OCI-LY3 (cell line): ENCODE data around the gene LTV1.
"Not testable (repeated sequence)": the region's sequence is repeated elsewhere in the genome, so short reads cannot be mapped to it uniquely, and the experiment has no call there.

Experiments used
- H2AFZ ChIP-seq: fragments of 200-600, 300-600 bp; shearing (Covaris generic); 2 replicates; pipeline ENCODE4 v1.6.0; 2014; ENCODE audit warnings: antibody characterized with exemption, low read depth, low read length
- H3K27ac ChIP-seq: fragments of 200-600, 300-600 bp; sonication (generic); 2 replicates; pipeline ENCODE4 v1.5.1; 2014; ENCODE audit warnings: mild to moderate bottlenecking, low read length, moderate library complexity, mixed read lengths
- H3K27me3 ChIP-seq: fragments of 200-600, 300-600 bp; sonication (generic); 2 replicates; pipeline ENCODE4 v1.6.1; 2014; ENCODE audit warnings: low read depth, low read length, mixed read lengths
- H3K36me3 ChIP-seq: fragments of 200-600, 300-600 bp; sonication (generic); replicated peaks from 2 replicates; pipeline ENCODE3; 2014; ENCODE audit warnings: low read depth, low read length, mixed read lengths
- H3K4me1 ChIP-seq: fragments of 300-600, 200-600 bp; sonication (generic); 2 replicates; pipeline ENCODE4 v1.6.1; 2014; ENCODE audit warnings: low read length, mixed read lengths
- H3K4me2 ChIP-seq: fragments of 200-600, 300-600 bp; sonication (generic); 2 replicates; pipeline ENCODE4 v1.6.1; 2014; ENCODE audit warnings: low read length, mixed read lengths
- H3K4me3 ChIP-seq: fragments of 300-600, 200-600 bp; sonication (generic); 2 replicates; pipeline ENCODE4 v1.5.1; 2014; ENCODE audit warnings: antibody characterized with exemption, mild to moderate bottlenecking, low read length, moderate library complexity
- H3K79me2 ChIP-seq: fragments of 300-600, 200-600 bp; shearing (Covaris generic); 2 replicates; pipeline ENCODE4 v1.6.1; 2014; ENCODE audit warnings: mild to moderate bottlenecking, low read length, mixed read lengths
- H3K9ac ChIP-seq: fragments of 300-600, 200-600 bp; shearing (Covaris generic); 2 replicates; pipeline ENCODE4 v1.6.0; 2014; ENCODE audit warnings: mild to moderate bottlenecking, low read length, moderate library complexity
- H3K9me3 ChIP-seq: fragments of 200-600, 300-600 bp; shearing (Covaris generic); 2 replicates; pipeline ENCODE4 v1.6.1; 2014; ENCODE audit warnings: low read length, mixed read lengths; ENCODE audit not compliant: insufficient read depth
- H4K20me1 ChIP-seq: fragments of 200-600, 300-600 bp; sonication (generic); 2 replicates; pipeline ENCODE4 v1.6.1; 2016; ENCODE audit warnings: low read length, mixed read lengths; ENCODE audit not compliant: insufficient read depth
- EZH2phosphoT487 ChIP-seq: fragments of 200-600 bp; shearing (Covaris generic); IDR thresholded peaks from 2 replicates; pipeline ENCODE4 v1.6.1; 2018; ENCODE audit warnings: antibody characterized with exemption, mixed run types, low read depth
- TF ChIP-seq, protein P1 (sequence below): fragments of 200-600, 300-600 bp; sonication (generic); IDR thresholded peaks from 2 replicates; pipeline ENCODE4 v1.5.1; 2014; ENCODE audit warnings: antibody characterized with exemption, low read length, low read depth

LTV1 gene

DNA sequence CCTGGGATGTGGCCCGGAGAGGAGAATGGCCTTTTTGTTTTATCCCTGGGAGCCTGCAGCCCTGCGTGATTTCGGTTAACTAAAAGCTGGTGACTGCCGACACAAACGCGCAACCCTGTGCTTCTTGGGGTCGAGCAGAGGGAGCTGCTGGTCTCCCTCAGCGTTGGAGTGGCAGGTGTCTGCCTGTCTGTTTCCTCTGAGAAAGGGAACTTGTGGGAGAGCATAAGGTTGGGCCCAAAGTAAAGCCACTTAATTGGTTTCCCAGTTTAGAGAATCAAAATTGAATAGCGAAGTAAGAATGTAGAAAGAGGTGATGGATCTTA, 500 bp downstream of the LTV1 start:
- Histone ChIP-seq H3K79me2 (peaks cover 52% of the 10 kb centered on the region), H3K4me2 (peak overlapping the region; percentile 76), H3K4me3 (peak overlapping the region; percentile 95), H3K36me3 (peaks cover 34% of the 10 kb centered on the region), H3K4me1 (peaks cover 11% of the 10 kb centered on the region), H3K27me3 (no peaks in the 10 kb centered on the region), H3K9me3 (no peaks in the 10 kb centered on the region), H3K27ac (peak overlapping the region; percentile 22), H3K9ac (peak overlapping the region; percentile 92), H2AFZ (peak overlapping the region; percentile 51; the same call in 1 of the 2 replicates), H4K20me1 (no peaks in the 10 kb centered on the region)
- TF ChIP-seq EZH2phosphoT487 = no peak
- TF ChIP-seq, protein P1, sequence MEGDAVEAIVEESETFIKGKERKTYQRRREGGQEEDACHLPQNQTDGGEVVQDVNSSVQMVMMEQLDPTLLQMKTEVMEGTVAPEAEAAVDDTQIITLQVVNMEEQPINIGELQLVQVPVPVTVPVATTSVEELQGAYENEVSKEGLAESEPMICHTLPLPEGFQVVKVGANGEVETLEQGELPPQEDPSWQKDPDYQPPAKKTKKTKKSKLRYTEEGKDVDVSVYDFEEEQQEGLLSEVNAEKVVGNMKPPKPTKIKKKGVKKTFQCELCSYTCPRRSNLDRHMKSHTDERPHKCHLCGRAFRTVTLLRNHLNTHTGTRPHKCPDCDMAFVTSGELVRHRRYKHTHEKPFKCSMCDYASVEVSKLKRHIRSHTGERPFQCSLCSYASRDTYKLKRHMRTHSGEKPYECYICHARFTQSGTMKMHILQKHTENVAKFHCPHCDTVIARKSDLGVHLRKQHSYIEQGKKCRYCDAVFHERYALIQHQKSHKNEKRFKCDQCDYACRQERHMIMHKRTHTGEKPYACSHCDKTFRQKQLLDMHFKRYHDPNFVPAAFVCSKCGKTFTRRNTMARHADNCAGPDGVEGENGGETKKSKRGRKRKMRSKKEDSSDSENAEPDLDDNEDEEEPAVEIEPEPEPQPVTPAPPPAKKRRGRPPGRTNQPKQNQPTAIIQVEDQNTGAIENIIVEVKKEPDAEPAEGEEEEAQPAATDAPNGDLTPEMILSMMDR = no peak

DNA sequence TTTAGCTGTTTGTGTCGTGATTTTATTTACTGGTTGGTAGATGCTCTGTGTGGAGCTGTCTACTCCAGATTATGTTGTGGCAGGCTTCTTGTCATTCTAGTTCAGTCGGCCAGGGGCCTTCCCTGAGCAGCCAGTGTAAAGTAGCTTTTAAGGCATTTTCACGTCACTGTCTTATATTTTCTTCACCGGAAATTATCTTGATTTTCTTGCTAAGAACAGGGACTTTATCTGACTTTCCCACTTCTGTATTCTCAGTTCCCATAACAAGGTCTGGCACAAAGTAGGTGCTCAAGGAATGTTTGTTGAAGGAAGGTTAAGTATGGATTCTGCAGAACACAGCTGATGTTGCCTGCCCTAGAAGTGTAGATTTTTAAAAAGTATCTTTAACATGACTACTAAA, 868 bp downstream of the LTV1 start:
- Histone ChIP-seq H4K20me1 (no peaks in the 10 kb centered on the region), H3K9me3 (no peaks in the 10 kb centered on the region), H3K9ac (peak overlapping the region; percentile 92), H3K27ac (peak overlapping the region; percentile 22), H3K4me2 (peak overlapping the region; percentile 76), H3K27me3 (no peaks in the 10 kb centered on the region), H3K4me3 (peak overlapping the region; percentile 95), H3K36me3 (peaks cover 38% of the 10 kb centered on the region), H3K4me1 (peaks cover 11% of the 10 kb centered on the region), H2AFZ (no peak overlapping the region), H3K79me2 (peaks cover 56% of the 10 kb centered on the region)
- no peak for TF ChIP-seq EZH2phosphoT487
- TF ChIP-seq, protein P1 = no peak

DNA sequence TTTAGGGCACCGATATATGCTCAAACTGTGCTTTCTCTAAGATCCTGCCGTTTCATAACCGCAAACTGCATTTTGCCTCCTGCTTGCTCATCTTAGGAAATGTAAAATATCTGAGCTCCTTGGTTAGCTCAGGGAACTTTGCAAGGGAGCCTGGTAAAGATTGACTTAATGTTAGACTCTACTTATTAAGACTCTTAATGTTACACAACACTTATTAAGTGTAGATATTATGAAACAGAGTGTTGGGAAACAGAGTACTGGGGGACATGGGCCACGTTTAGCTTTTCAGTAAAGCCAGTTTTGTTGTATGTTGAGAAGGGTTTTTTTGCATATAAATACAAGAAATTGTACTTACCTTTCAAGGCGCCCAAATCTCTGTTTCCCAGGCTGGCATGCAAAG, 1.9 kb downstream of the LTV1 start:
- H3K4me2 ChIP-seq = no peak overlapping the region

DNA sequence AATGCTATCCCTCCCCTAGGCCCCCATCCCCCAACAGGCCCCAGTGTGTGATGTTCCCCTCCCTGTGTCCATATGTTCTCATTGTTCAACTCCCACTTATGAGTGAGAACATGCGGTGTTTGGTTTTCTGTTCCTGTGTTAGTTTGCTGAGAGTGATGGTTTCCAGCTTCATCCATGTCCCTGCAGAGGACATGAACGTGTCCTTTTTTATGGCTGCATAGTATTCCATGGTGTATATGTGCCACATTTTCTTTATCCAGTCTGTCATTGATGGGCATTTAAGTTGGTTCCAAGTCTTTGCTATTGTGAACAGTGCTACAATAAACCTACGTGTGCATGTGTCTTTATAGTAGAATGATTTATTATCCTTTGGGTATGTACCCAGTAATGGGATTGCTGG, 8.6 kb downstream of the LTV1 start:
- not testable (repeated sequence) for H3K27me3 ChIP-seq, H3K4me2 ChIP-seq, H3K4me3 ChIP-seq, H3K4me1 ChIP-seq, H2AFZ ChIP-seq, H3K9ac ChIP-seq, H4K20me1 ChIP-seq, H3K9me3 ChIP-seq, H3K27ac ChIP-seq
- peaks cover 42% of the 10 kb centered on the region for H3K36me3 ChIP-seq
- H3K79me2 ChIP-seq = peaks cover 45% of the 10 kb centered on the region

More for the DNA sequence above, 1.9 kb downstream of the LTV1 start:
- no peak overlapping the region for H2AFZ ChIP-seq
- H4K20me1 ChIP-seq = no peaks in the 10 kb centered on the region
- H3K4me3 ChIP-seq = no peak overlapping the region
- H3K79me2 ChIP-seq = peaks cover 66% of the 10 kb centered on the region
- H3K9me3 ChIP-seq = no peaks in the 10 kb centered on the region
- H3K9ac ChIP-seq = no peak overlapping the region
- H3K27ac ChIP-seq = no peak overlapping the region
- peaks cover 48% of the 10 kb centered on the region for H3K36me3 ChIP-seq
- H3K4me1 ChIP-seq = peaks cover 11% of the 10 kb centered on the region
- H3K27me3 ChIP-seq = no peaks in the 10 kb centered on the region
- no peak for TF ChIP-seq EZH2phosphoT487
- TF ChIP-seq, protein P1 = no peak

DNA sequence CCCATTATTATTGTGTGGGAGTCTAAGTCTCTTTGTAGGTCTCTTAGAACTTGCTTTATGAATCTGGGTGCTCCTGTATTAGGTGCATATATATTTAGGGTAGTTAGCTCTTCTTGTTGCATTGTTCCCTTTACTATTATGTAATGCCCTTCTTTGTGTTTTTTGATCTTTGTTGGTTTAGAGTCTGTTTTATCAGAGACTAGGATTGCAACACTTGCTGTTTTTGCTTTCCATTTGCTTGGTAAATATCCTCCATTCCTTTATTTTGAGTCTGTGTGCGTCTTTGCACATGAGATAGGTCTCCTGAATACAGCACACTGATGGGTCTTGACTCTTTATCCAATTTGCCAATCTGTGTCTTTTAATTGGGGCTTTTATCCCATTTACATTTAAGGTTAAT, 11.9 kb downstream of the LTV1 start:
- H3K36me3 ChIP-seq = peaks cover 35% of the 10 kb centered on the region

DNA sequence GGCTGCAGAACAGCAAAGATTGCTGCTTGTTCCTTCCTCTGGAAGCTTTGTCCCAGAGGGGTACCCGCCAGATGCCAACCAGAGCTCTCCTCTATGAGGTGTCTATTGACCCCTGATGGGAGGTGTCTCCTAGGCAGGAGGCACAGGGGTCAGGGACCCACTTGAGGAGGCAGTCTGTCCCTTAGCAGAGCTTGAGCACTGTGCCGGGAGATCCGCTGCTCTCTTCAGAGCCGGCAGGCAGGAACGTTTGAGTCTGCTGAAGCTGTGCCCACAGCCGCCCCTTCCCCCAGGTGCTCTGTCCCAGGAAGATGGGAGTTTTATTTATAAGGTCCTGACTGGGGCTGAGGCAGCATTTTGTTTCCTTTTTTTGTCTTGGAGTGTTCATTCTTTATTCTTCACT, 13.6 kb downstream of the LTV1 start:
- not testable (repeated sequence) for H3K4me3 ChIP-seq, H3K4me1 ChIP-seq, H3K4me2 ChIP-seq, H3K79me2 ChIP-seq, H2AFZ ChIP-seq, H3K27ac ChIP-seq, H4K20me1 ChIP-seq, H3K27me3 ChIP-seq, H3K9ac ChIP-seq, H3K9me3 ChIP-seq
- peaks cover 35% of the 10 kb centered on the region for H3K36me3 ChIP-seq

More for the DNA sequence above, 11.9 kb downstream of the LTV1 start:
- not testable (repeated sequence) for H3K9me3 ChIP-seq, H3K27ac ChIP-seq, H3K4me2 ChIP-seq, H3K27me3 ChIP-seq, H3K4me1 ChIP-seq, H4K20me1 ChIP-seq, H3K4me3 ChIP-seq, H2AFZ ChIP-seq, H3K9ac ChIP-seq
- H3K79me2 ChIP-seq = peaks cover 17% of the 10 kb centered on the region
